GM21825 (cell line): ENCODE measurements around the gene TMEM220.

Experiments used
- ATAC-seq: cut with Tn5 transposase; IDR thresholded peaks from one replicate; pipeline ENCODE4 v1.9.1; 2021; ENCODE audit warnings: mild to moderate bottlenecking, moderate library complexity; ENCODE audit not compliant: unreplicated experiment

TMEM220 gene

GRCh38 chr17:10673312-10673711, 56.5 kb downstream of the TMEM220 start:
- ATAC-seq, result no peak

- no peak for ATAC-seq
Measured at GRCh38 chr17:10668775-10669174, 61.0 kb downstream of the TMEM220 start.

DNA sequence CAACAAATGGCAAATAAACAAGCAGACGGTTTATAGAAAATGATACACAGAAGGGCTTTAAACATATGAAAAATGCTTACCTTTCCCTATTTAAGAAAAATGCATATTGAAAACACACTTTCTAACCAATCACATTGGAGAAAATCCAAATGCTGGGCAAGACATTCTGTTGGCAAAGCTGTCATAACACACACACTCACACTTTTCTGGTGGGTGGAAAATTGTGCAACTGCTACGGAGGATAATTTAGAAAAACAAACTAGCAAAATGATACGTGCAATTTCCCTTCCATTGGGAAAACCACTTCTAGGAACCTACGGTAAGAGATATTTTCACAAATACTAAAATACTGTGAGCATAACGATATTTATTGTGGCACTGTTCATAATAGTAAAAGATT, 62.9 kb downstream of the TMEM220 start:
- ATAC-seq, result no peak

- no peak for ATAC-seq
Measured at GRCh38 chr17:10664571-10664970, 65.3 kb downstream of the TMEM220 start.
